Amygdala (tissue), 56 donors: ENCODE data around the gene EHMT1.

Source experiments
- DNase-seq, 56 donors: peaks; one replicate each; lab custom pipeline; 2025; lab: John Stamatoyannopoulos, UW

Gene EHMT1

DNA sequence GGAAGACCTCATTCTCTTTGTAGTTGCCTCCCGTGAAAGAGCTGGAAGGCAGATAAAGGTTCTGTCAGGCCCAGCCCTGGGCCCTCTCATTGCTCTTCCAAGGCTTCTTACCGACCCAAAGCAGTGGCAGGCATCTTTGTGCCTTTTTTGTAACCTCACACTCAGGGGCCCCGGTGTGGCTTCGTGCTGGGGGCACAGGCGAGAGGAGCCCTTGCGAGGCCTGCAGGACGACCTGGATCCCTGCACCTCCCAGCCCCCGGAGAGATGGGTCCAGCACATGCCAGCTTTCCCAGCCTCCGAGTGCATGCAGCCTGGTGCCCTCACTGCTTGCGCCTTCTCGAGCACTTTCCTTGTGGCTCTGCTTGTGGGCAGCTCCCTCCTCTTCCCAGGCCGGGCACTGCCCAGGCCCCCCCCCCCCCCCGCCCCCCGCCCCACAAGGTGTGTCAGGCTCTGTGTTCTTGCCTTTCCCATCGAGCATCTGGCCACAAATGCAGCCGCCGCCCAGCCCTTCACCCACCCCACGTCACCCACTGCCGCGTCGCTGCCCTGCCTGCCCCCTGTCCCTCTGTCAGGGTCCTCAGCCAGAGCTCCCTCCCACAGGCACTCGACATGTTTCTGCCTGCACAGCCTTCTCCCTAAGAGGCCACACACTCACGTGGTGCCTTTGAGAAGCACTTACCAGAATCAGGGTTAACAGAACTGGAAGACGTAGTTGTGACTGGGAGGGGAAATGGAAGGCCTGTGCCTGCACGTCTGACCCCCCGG is 195.0 kb downstream of the EHMT1 start:
- no peak for DNase-seq

DNA sequence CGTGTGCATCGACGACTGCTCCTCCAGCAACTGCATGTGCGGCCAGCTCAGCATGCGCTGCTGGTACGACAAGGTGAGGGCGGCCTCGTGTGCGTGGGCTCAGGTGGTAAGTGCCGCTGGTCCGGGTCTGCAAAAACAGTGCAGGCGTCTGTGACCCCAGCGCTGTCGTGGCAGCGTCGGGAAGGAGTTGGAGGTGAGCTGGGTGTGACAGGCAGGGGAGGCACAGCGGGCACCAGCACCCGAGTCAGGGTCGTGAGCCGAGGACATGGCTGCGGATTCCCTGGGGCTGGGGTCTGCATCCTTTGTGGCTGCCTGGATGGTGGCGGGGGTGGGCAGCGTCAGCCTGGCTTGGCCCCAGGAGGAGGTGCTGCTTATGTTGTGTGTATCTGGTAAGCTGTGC is 195.6 kb downstream of the EHMT1 start:
- no peak for DNase-seq

DNA sequence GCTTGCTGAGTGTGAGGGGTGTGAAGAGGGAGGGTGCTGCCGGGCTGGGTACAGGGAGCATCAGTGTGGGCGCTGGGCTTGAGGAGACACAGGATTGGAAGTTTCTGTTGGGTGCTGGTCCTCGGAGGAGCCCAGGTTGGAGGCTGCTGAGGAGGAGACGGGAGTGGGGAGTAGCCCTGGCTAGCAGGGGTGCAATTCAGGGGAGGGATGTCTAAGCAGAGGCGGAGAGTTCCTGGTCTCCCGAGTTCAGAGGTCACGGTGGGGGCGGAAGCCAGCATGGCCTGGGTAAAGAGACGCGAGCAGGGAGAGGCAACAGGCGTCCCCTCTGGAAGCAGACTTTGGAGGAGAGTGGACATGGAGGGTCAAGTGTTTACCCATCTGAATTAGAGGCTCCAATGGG is 196.0 kb downstream of the EHMT1 start:
- peak in 2 of 56 donors; percentile 14 to 25 for DNase-seq

DNA sequence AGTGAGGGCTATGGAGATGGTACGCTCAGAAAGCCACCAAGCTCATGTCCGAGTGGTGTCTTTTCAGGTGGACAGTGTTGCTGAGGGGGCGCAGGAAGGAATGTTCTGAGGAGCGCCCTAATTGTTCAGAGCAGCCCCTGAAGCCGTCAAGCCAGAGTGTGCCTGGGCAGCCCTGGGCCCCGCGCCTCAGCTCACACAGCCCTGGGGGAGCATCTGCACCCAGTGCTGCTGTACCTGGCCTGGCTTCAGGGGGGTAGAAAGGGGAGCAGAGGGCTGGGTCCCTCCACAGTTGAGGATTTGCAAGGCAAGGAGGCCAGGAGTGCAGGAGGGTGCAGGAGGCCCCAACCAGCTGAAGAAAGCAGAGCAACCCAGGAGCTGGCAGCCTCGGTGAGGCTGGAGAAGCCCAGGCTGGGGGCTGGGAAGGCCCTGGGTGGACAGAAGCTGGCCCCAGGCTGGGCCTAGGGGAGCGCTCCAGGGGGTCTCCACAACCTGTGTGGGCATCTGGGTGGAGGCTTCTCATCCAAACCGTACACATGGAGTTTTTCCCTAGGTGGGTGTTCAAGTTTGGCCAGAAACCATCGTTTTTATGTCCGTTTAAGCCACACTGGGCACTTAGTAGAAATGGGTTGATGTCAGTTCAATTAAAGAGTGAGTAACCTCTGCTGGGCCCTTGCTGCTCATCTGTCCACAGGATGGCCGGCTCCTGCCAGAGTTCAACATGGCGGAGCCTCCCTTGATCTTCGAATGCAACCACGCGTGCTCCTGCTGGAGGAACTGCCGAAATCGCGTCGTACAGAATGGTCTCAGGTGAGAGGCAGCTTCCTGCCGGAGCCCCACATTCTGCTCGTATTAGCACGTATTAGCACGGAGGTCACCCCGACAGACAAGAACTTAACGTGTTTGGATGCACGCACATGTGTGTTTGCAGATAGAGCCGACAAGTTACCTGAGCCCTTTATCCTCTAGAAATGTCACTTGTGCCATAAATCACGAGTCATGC is 196.8 kb downstream of the EHMT1 start:
- DNase-seq = no peak

DNA sequence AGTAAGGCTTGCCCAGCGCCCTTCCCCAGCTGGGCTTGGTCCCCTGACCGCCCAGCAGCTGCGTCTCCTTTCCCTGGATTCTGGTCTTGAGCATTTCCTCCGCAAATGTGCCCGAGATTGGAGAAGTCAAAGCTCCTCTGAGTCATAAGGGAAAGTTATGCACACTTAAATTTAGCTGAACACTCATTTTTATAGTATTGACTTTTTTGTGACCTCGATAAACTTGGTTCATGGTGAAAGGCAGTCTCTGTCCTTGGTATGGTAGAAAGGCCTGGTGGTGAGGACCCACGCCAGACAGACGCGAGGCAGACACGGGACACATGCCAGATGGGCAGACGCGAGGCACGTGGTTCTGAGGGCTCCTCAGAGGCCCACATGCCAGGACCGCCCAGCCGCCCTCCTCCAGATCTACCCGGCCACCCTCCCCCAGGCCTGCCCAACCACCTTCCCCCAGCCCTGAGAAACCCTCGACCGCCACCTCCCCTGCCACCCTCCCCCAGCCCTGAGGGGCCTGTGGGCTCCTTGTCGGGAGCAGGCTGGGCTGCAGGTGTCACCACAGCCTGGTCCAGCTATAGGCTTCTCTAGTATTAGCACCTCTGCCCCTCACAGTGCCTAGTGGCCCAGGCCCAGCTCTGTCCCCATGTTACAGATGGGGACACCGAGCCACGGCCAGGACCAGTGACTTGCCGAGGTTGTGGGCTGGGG is 197.9 kb downstream of the EHMT1 start:
- DNase-seq = no peak

DNA sequence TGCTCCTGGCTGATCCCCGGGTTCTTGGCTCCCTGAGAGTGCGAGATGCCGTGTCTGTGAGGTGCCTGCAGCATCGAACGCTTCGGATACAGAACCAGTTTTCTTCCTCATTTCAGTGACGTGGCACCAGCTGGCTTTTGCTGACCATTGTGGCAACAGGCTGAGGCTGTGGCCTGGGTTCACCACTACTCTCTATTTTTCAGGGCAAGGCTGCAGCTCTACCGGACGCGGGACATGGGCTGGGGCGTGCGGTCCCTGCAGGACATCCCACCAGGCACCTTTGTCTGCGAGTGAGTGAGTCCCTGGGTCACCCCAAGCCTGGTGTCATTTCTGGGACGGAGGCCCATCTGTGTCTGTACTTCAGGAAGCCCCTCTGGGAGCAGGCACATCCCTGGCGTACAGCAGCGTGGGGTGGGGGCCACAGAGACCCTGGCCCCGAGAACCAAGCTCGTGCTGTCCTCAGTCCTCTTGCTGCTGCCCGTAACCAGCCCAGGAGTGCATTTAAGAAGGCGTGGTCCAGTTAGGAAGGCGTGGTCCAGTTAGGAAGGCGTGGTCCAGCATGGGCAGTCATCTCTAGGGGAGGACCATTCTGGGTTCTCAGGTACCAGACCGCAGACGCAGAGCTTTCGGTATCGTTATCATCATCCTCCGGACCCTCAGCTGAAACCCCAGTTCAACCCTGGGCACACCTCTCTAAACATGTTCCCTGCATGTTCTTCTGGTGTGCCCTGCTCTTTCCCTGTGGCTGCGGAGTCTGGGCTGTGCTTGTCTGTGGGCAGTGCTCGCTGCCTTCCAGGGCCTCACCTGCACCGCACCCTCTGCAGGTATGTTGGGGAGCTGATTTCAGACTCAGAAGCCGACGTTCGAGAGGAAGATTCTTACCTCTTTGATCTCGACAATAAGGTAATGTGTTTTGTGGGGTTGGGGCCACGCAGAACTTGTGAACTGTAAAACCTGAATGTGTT is 198.7 kb downstream of the EHMT1 start:
- DNase-seq = no peak

DNA sequence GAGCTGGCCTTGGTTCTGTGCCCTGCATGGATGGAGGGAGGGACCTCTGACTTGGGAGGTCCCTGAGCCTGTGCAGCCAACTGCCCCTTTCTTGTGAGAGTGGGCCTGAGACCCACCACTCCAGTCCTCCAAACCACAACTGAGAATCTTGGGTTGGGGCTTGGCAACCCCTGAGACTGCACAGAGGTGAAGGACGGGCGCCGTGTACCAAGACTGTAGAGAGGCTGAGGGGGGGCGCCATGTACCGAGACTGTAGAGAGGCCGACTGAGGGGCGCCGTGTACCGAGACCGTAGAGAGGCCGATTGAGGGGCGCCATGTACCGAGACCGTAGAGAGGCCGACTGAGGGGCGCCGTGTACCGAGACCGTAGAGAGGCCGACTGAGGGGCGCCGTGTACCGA is 199.5 kb downstream of the EHMT1 start:
- DNase-seq = no peak

DNA sequence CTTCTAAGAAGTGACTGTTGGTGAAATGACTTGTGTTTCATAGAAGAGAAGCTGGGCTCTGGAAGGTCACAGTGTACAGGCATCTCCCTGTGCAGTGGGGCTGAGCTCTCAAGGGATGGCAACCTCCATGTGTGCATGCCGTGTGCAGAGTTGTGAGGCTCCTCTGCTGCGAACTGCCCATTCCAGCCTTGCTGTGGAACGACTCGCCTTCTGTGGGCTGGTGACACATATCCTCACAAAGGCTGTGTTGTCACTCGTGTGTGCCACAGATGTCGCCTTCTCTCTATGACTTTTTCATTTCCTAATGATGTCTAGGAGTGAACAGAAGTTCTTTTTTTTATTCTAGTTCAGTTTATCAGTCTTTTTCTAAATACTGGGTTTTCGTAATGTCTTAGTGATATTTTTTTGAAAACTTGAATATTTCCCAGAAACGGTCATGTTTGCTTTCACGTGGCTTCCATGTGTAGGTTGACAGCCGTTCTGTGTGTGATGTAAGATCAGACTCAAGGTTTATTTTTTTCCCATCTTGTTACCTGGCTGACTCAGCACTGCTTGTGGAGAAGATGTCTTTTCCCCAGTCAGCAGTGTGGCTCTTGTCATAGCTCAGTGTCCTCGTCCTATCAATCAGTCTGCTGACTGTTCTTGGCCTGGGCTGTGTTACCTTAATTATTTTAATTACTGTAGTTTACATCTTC is 201.5 kb downstream of the EHMT1 start:
- DNase-seq = peak in 6 of 56 donors; percentile 7 to 34 (median 25)

DNA sequence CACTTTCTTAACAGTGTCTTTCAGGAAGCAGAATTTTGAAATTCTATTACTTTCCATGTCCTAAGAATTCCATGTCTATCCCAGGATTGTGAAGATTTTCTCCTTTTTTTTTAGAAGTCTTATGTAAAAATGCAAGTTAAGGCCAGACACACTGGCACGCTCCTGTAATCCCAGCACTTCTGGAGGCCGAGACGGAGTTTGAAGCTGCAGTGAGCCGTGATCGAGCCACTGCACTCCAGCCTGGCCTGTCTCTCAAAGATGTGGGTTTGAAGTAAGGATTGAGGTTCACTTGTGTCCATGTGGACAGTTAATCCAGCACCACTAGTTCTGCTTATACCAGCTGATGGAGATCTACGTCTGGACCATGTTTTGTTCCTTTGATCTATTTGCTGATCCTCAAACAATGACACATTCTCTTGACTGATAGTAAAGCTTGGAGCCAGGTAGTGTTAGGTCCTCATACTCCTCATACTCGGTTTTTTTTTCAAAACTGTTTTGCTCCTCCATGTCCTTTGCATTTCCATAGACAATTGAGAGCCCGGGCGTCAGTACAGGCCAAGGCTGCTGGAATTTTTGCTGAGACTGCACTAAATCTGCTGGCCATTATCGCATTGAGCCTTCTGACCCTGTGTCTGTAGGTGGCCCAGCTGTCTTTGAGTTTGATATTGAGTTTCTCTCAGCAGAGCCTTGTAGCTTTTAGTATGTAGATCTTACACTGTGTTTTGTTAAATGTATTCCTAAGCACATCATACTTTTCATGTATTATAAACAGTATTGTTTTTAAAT is 205.4 kb downstream of the EHMT1 start:
- DNase-seq = no peak

DNA sequence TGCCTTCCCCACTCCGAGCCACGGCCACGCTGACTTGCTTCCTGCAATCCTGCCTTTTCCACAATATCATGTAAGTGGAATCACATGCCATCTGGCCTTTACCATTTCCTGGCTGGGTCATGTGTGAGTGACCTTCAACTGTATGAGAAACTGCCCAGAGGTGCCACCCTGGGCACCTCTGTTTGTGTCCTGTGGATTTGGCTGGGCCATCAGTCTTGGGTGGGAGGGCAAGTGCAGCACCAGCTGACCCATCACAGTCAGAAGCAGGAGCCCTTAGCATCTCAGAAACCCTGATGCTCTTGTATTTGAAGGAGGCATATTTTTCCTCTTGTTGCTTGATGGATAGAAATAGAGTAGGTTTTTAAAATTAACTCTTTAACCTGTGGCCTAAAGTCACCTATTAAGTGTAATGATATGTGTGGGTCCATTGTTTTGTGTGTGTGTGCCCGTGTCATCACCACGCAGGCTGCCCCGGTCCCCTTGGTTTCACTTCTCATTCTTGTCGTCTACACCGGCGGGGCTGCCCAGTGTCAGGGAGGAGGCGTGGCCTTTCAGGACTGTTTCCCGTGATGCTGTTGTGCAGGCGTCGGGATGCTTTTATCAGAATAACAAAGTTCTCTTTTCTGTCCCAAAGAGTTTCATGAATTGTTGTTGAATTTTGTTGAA is 206.7 kb downstream of the EHMT1 start:
- no peak for DNase-seq

DNA sequence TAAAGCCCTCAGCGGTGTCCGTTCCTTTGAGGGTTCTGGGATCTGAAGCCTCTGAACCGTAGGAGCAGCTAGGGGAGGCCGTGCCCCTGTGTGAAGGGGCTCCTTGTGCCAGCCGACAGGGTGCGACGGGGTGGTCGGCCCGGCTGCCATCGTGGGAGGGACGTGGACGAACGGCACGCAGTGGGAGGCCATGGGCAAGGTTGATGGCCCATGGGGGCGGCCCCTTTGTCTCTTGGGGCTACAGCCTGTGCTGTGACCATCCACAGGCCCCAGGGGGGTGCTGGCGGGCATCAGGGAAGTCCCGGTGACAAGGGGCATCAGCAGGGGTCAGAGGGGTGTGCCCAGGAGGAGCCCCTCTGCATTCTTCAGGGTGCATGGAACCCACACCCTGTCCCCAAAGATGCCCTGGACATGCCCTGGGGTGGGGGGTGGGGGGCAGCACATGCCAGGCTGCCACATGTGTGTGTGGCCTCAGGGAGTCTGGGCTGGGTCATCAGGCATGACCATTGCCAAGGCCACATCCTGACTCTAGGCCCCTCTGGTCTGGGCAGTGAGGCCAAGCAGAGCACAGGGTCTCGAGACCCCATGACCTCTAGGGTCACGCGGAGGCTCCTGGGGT is 209.2 kb downstream of the EHMT1 start:
- DNase-seq = no peak

DNA sequence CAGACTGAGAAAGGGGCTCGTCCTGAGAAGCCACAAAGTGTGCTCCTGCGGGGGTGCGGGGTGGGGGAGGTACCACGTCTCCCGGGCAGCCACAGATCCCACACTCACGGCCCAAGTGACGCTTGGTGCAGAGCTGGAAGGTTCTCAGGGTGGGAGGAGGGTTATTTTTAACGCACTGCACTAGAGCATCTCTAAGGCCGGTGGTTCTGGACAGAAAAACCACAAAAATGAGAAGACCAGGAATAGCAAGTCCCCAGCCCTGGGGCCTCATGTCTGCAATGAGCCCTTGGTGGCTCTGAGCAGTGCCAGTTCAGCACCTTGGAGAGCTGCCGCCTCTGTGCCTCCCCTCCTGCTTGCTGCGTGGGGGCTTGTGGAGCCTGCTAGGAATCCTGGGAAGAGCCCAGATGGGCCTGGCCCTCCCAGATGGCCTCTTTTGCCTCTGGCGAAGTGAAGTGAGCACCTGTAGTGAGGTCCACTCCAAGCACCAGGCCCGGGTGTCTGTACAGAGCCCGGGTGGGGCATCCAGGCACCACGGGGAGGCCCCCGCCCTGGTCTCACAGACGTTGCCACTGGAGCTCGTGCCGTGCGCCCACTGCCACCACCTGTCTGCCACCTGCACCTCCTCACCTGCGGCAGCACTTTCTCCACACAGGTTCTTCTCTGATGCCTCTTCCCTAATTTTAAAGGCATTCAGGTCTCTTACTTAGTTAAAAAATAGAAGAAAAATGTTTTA is 209.9 kb downstream of the EHMT1 start:
- no peak for DNase-seq

DNA sequence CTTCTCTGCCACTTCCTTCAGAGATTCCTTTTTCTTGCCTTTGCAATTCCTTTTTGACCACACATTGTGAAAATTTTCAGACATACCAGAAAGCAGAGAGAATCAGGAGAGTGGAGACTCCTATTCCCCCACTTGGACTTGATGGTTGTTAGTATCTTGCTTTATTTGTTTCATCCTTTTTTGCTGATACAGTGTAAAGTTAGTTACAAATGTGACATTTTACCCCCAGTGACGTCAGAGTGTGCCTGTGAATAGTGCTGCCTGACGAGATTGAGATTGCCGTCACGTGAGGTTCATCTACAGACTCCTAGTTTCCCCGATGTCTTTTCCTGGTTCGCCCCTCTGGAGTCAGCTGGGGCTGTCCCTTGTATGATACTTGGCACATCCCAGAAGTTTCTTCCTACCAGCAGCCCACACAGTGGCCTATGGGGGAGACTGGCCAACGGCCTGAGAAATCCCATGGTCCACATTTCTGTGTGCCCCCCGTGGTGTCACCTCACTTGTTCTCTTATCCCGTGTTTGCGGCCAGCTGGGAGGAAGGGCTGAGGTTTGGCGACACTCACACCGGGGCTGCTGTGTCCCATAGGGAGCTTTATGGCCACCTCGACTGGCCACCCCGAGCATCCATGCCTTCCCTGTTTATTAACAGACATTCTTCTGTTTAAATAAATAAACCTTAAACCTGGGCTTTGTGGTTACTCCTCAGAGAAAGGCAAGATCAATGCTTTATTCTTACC is 210.6 kb downstream of the EHMT1 start:
- no peak for DNase-seq

DNA sequence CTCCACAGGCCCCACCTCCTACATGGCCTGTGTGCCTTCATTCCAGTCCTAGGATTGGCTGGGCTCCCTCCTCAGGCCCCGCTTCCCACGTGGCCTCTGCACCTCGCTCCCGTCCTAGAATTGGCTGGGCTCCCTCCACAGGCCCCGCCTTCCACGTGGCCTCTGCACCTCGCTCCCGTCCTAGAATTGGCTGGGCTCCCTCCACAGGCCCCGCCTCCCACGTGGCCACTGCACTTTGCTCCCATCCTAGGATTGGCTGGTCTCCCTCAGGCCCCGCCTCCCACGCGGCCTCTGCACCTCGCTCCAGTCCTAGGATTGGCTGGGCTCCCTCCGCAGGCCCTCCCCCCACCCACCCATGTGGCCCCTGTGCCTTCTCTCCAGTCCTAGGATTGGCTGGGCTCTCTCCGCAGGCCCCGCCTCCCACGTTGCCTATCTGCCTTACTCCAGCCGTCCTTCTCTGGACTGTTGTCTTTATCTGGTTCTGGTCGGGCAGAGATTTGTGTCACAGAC is 213.4 kb downstream of the EHMT1 start:
- DNase-seq = no peak

DNA sequence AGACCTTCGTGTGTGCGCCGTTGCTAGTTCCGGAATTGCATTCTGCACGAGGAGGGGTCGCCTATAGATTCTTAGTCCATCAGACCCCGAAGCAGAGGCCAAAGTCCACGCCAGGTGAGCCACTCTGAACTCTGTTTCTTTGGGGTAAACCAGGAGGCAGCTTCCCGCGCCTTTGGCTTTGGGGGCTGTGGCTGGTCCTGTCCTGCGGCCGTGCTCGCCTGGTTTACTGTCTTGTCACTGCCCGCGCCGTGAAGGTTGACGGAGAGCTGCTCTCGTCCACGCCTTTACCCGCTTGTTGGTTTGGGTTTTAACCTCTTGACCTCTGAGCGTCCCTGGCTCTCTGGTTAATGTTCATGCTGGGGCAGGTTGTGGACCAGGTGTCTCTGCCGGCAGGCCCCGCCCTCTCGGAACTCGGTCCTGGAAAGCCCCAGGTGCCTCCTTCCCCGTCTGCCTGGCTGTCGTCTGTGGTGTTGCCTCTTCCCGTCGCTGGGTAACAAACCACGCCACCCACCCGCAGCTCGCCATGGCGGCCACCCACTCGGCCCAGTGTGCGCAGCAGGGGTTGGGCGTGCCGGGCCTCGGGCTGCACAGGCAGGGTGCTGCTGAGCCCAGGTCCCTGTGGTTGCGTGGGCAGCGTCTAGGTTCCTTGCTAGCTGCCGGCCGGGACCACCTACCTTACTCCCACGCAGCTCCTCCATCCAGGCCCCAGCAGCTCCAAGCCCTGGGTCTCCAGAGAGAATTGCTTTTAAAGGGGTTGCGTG is 214.2 kb downstream of the EHMT1 start:
- peak in 1 of 56 donors; percentile 24 for DNase-seq
